HepG2 (cell line): ENCODE results near the gene GADD45B. TPM values are rescaled to one million over a fixed set of nuclear protein-coding genes. Genes with fewer than 3 reads are reported as not detected.

Experiments
- AFF4 ChIP-seq: sonication (generic); formaldehyde crosslinking; IDR thresholded peaks from 2 replicates; pipeline ENCODE4 v1.4.0; 2020; ENCODE audit warnings: missing genetic modification reagents
- BATF2 ChIP-seq: sonication (generic); formaldehyde crosslinking; IDR thresholded peaks from 2 replicates; pipeline ENCODE4 v1.8.0; 2022; ENCODE audit warnings: mild to moderate bottlenecking, missing genetic modification reagents, moderate library complexity
- CREM ChIP-seq, 2 experiments: sonication (generic) in 1 of 2; formaldehyde crosslinking in 1 of 2; IDR thresholded peaks; 2 replicates each; pipeline versions ENCODE4 v1.4.0 to v1.6.1; 2016 to 2020; ENCODE audit warnings: antibody characterized with exemption in 1 of 2, mild to moderate bottlenecking in 1 of 2, missing genetic modification reagents in 1 of 2
- CTCF ChIP-seq: sonication (generic); formaldehyde crosslinking; IDR thresholded peaks from 2 replicates; pipeline ENCODE4 v1.5.0; 2020; ENCODE audit warnings: mild to moderate bottlenecking, missing genetic modification reagents, moderate library complexity
- FUBP1 ChIP-seq: sonication (generic); formaldehyde crosslinking; IDR thresholded peaks from 2 replicates; pipeline ENCODE4 v1.5.1; 2020; ENCODE audit warnings: missing genetic modification reagents, mild to moderate bottlenecking, borderline replicate concordance
- MXI1 ChIP-seq: IDR thresholded peaks from 3 replicates; pipeline ENCODE4 v1.6.1; 2012; ENCODE audit warnings: low read depth, low read length, inconsistent platforms, borderline replicate concordance
- PITX1 ChIP-seq: sonication (generic); formaldehyde crosslinking; IDR thresholded peaks from 2 replicates; pipeline ENCODE4 v1.5.1; 2020; ENCODE audit warnings: mild to moderate bottlenecking, missing genetic modification reagents
- RFXANK ChIP-seq: IDR thresholded peaks from 2 replicates; pipeline ENCODE4 v1.6.1; 2016
- RXRA ChIP-seq: sonication (generic); formaldehyde crosslinking; IDR thresholded peaks from 2 replicates; pipeline ENCODE4 v1.5.1; 2020; ENCODE audit warnings: missing genetic modification reagents
- RXRB ChIP-seq: IDR thresholded peaks from 2 replicates; pipeline ENCODE4 v1.6.1; 2016; ENCODE audit warnings: borderline replicate concordance, missing genetic modification reagents, missing compliant biosample characterization
- TAF1 ChIP-seq: sonication (generic); formaldehyde crosslinking; IDR thresholded peaks from 2 replicates; pipeline ENCODE4 v1.4.0; 2020; ENCODE audit warnings: missing genetic modification reagents
- ZFYVE20 ChIP-seq: sonication (generic); formaldehyde crosslinking; IDR thresholded peaks from 2 replicates; pipeline ENCODE4 v1.8.0; 2023; ENCODE audit warnings: low read depth, mild to moderate bottlenecking, moderate library complexity, missing genetic modification reagents, borderline replicate concordance
- ZNF33A ChIP-seq: sonication (generic); formaldehyde crosslinking; IDR thresholded peaks from 2 replicates; pipeline ENCODE4 v1.5.1; 2020; ENCODE audit warnings: missing genetic modification reagents, mild to moderate bottlenecking, moderate library complexity, borderline replicate concordance
- ZNF460 ChIP-seq: sonication (generic); formaldehyde crosslinking; IDR thresholded peaks from 2 replicates; pipeline ENCODE4 v1.5.1; 2020; ENCODE audit warnings: missing genetic modification reagents, mild to moderate bottlenecking, borderline replicate concordance
- ZNF550 ChIP-seq: sonication (generic); formaldehyde crosslinking; IDR thresholded peaks from 2 replicates; pipeline ENCODE4 v1.4.0; 2020; ENCODE audit warnings: mild to moderate bottlenecking, missing genetic modification reagents, borderline replicate concordance
- ZNF563 ChIP-seq: sonication (generic); formaldehyde crosslinking; IDR thresholded peaks from 2 replicates; pipeline ENCODE4 v1.8.0; 2022; ENCODE audit warnings: mild to moderate bottlenecking, moderate library complexity, missing genetic modification reagents
- ZNF709 ChIP-seq: sonication (generic); formaldehyde crosslinking; IDR thresholded peaks from 2 replicates; pipeline ENCODE4 v1.5.0; 2020; ENCODE audit warnings: mild to moderate bottlenecking, missing genetic modification reagents
- ZNF790 ChIP-seq: sonication (generic); formaldehyde crosslinking; IDR thresholded peaks from 2 replicates; pipeline ENCODE4 v1.8.0; 2022; ENCODE audit warnings: missing genetic modification reagents, mild to moderate bottlenecking, borderline replicate concordance
- ZNF792 ChIP-seq: IDR thresholded peaks from 2 replicates; pipeline ENCODE4 v1.6.1; 2016
- polyA plus RNA-seq, 8 experiments: library from polyadenylated mRNA; depleted of rRNA in 3 of 8; stranded (reverse) in 7 of 8; unstranded in 1 of 8; fragments of >200 nt; fragmentation: Illumina TruSeq in 4 of 8; extraction: Trizol in 4 of 8; gene quantifications; 2 replicates each; pipeline versions ENCODE4 v1.2.1 to v1.2.3, GENCODE V29; 2011 to 2016; ENCODE audit warnings: low read depth in 4 of 8, missing spikeins in 1 of 8, mixed read lengths in 1 of 8; ENCODE audit not compliant: insufficient read depth in 1 of 8
- total RNA-seq, 5 experiments: library from RNA; depleted of rRNA; stranded (reverse); fragments of >200 nt; fragmentation: Illumina TruSeq; extraction: Trizol; gene quantifications; 2 replicates each; pipeline ENCODE4 v1.2.3, GENCODE V29; 2016; ENCODE audit warnings: low read depth in 1 of 5
- TF ChIP-seq, protein P1 (sequence below): sonication (generic); formaldehyde crosslinking; IDR thresholded peaks from 2 replicates; pipeline ENCODE4 v1.4.0; 2020; ENCODE audit warnings: missing genetic modification reagents

GADD45B gene
- total and polyA plus RNA-seq, 2 of the 13 experiments (the other 11 are each of a cell fraction or from before 2014, with no cell fraction given), result 4.6 to 34.1 TPM

- no peak for TF ChIP-seq ZNF790 (CRISPR knock-in tag)
- TF ChIP-seq PITX1 (CRISPR knock-in tag), result no peak
- peak; percentile 19; the same call in 1 of the 2 replicates for TF ChIP-seq ZNF563
- no peak for TF ChIP-seq MXI1
- no peak for TF ChIP-seq ZNF550 (CRISPR knock-in tag)
- TF ChIP-seq BATF2 (CRISPR knock-in tag), result 0 out of 2 replicates have a peak, but pooled peaks have one; percentile 49
- peak; percentile 17; the same call in 1 of the 2 replicates for TF ChIP-seq RXRA (CRISPR knock-in tag)
- no peak for TF ChIP-seq TAF1
- TF ChIP-seq ZNF709 (CRISPR knock-in tag), result no peak
- no peak for TF ChIP-seq CREM (IDR thresholded peaks at IDR 0.05)
- no peak for TF ChIP-seq CREM (CRISPR knock-in tag; IDR thresholded peaks at IDR 0.05)
- no peak for TF ChIP-seq CTCF (CRISPR knock-in tag)
- TF ChIP-seq ZNF460 (CRISPR knock-in tag), result no peak
- no peak for TF ChIP-seq RXRB (CRISPR knock-in tag)
- TF ChIP-seq ZFYVE20 (CRISPR knock-in tag), result no peak
- TF ChIP-seq ZNF792 (CRISPR knock-in tag), result no peak
- TF ChIP-seq AFF4, result no peak
- TF ChIP-seq, protein P1, sequence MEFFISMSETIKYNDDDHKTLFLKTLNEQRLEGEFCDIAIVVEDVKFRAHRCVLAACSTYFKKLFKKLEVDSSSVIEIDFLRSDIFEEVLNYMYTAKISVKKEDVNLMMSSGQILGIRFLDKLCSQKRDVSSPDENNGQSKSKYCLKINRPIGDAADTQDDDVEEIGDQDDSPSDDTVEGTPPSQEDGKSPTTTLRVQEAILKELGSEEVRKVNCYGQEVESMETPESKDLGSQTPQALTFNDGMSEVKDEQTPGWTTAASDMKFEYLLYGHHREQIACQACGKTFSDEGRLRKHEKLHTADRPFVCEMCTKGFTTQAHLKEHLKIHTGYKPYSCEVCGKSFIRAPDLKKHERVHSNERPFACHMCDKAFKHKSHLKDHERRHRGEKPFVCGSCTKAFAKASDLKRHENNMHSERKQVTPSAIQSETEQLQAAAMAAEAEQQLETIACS, result no peak
- TF ChIP-seq RFXANK (CRISPR knock-in tag), result no peak
- no peak for TF ChIP-seq FUBP1 (CRISPR knock-in tag)
- TF ChIP-seq ZNF33A (CRISPR knock-in tag), result no peak
Measured at GRCh38 chr19:2475018-2475701, 767 bp upstream of the GADD45B start (continued).
